ENCODE data around the gene DDAH1. TPM values are rescaled to one million over a fixed set of nuclear protein-coding genes. Genes with fewer than 3 reads are reported as not detected.

DDAH1 gene
- total and polyA plus RNA-seq, 4 donors: 25.8 to 42.7 (median 31.7) TPM

DNA sequence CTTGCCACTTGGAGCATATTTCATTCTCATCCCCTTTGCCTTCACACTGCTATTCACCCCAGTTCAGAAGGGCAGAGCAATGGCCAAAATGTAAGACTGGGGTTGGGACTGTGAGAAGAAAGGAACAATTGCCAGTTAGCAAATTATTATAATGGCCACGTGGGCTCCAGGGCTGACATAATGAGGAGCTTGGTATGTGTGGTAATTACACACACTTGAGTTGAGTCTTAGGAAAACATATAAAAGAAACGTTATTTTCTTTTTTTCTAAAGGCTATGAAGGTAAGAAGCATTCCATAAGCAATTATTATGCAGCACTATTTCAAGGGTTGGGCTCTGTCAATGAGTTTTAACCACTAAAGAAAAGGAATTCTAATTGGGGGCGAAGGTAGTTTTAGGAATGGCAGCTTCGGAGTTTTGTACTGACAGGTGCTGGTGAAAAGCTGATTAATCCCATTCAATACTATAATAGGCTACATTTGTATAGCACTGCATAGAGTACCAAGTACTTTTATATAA is 156.1 kb downstream of the DDAH1 start (continued):
- TF ChIP-seq, protein P1, sequence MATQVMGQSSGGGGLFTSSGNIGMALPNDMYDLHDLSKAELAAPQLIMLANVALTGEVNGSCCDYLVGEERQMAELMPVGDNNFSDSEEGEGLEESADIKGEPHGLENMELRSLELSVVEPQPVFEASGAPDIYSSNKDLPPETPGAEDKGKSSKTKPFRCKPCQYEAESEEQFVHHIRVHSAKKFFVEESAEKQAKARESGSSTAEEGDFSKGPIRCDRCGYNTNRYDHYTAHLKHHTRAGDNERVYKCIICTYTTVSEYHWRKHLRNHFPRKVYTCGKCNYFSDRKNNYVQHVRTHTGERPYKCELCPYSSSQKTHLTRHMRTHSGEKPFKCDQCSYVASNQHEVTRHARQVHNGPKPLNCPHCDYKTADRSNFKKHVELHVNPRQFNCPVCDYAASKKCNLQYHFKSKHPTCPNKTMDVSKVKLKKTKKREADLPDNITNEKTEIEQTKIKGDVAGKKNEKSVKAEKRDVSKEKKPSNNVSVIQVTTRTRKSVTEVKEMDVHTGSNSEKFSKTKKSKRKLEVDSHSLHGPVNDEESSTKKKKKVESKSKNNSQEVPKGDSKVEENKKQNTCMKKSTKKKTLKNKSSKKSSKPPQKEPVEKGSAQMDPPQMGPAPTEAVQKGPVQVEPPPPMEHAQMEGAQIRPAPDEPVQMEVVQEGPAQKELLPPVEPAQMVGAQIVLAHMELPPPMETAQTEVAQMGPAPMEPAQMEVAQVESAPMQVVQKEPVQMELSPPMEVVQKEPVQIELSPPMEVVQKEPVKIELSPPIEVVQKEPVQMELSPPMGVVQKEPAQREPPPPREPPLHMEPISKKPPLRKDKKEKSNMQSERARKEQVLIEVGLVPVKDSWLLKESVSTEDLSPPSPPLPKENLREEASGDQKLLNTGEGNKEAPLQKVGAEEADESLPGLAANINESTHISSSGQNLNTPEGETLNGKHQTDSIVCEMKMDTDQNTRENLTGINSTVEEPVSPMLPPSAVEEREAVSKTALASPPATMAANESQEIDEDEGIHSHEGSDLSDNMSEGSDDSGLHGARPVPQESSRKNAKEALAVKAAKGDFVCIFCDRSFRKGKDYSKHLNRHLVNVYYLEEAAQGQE (IDR thresholded peaks at IDR 0.05): no peak
- TF ChIP-seq HNF4A (conservative IDR thresholded peaks at IDR 0.05): no peak

DNA sequence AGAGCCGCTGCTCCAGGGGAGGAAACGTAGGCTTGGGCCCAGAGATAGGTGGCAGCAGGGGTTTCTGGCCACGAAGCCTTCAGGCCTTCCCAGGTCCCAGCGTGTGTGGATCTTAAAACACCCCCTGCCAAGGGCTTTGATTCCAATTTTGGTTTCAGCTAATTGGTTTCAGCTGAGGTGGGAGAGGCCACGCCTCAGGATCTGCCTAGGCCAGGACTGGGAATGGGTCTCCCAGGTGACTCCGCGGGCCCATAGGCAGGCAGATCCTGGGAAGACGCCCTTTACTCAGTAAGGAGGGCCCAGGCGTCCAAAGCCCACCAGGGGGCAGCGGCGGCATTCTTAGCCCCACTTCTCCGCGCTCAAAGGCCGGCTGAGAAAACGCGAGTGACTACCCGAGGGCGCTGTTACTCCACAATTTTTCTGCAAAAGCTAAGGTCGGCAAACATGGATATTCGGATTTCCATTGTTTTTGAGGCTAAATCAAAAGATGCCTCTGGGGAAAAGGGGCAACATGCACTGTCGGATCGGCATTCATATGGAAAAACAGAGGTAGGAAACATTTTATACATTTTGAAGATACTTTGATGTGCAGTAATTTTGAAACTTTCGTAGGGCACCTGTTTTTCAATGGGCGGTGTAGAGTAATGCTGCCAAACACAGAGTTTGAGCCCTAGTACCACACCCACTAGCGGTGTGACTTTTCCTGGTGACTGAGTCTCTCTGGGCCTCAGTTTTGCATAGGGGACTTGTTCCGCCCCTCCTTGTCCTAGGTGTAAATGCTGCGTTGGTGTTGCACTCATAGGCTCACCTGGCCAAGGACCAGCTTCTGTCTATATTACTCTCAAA is 156.7 kb downstream of the DDAH1 start:
- no peaks in the 10 kb centered on the region for H3K36me3 ChIP-seq (ENCODE audit: control insufficient read depth in 4 of 4, insufficient read depth in 3 of 4, low read depth in 1 of 4, low read length in 3 of 4)
- peak overlapping the region in 1 of 3 donors; percentile 19 for H3K4me3 ChIP-seq (ENCODE audit: low read depth in 1 of 3, low read length in 3 of 3)
- no peaks in the 10 kb centered on the region for H3K9me3 ChIP-seq (ENCODE audit: control insufficient read depth in 4 of 4, low read length in 3 of 4)
- TF ChIP-seq FOXA1 (IDR thresholded peaks at IDR 0.05): peak; percentile 46
- TF ChIP-seq, protein P2, sequence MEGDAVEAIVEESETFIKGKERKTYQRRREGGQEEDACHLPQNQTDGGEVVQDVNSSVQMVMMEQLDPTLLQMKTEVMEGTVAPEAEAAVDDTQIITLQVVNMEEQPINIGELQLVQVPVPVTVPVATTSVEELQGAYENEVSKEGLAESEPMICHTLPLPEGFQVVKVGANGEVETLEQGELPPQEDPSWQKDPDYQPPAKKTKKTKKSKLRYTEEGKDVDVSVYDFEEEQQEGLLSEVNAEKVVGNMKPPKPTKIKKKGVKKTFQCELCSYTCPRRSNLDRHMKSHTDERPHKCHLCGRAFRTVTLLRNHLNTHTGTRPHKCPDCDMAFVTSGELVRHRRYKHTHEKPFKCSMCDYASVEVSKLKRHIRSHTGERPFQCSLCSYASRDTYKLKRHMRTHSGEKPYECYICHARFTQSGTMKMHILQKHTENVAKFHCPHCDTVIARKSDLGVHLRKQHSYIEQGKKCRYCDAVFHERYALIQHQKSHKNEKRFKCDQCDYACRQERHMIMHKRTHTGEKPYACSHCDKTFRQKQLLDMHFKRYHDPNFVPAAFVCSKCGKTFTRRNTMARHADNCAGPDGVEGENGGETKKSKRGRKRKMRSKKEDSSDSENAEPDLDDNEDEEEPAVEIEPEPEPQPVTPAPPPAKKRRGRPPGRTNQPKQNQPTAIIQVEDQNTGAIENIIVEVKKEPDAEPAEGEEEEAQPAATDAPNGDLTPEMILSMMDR (IDR thresholded peaks at IDR 0.05; ENCODE audit: low read depth, low read length, missing input control): peak; percentile 98
- no peak for TF ChIP-seq HNF4G (IDR thresholded peaks at IDR 0.05)
- TF ChIP-seq HNF4A (conservative IDR thresholded peaks at IDR 0.05): peak; percentile 13 to 68
- TF ChIP-seq, protein P3, sequence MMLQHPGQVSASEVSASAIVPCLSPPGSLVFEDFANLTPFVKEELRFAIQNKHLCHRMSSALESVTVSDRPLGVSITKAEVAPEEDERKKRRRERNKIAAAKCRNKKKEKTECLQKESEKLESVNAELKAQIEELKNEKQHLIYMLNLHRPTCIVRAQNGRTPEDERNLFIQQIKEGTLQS (IDR thresholded peaks at IDR 0.05): no peak
- peak; percentile 100 for TF ChIP-seq RAD21 (IDR thresholded peaks at IDR 0.05)
- TF ChIP-seq YY1 (IDR thresholded peaks at IDR 0.05): peak; percentile 22
- TF ChIP-seq RXRA (IDR thresholded peaks at IDR 0.05): peak in 1 of 2 donors; percentile 31
- H3K4me1 ChIP-seq (ENCODE audit: control insufficient read depth in 4 of 4, insufficient read depth in 4 of 4, low read length in 3 of 4): peaks cover 0 to 9% (median 4%) of the 10 kb centered on the region in 4 donors
- no peak overlapping the region for H3K9ac ChIP-seq (ENCODE audit: low read depth in 1 of 2, low read length in 2 of 2)
- no peaks in the 10 kb centered on the region for H3K27me3 ChIP-seq (ENCODE audit: control insufficient read depth in 4 of 4, insufficient read depth in 4 of 4, low read length in 3 of 4)
- DNase-seq (ENCODE audit: low spot score): peak; percentile 80
- 25% methylated on average over 27 of the region's 27 CpGs for WGBS
- no peak overlapping the region for H3K27ac ChIP-seq (ENCODE audit: low read depth in 1 of 2, low read length in 2 of 2)

DNA sequence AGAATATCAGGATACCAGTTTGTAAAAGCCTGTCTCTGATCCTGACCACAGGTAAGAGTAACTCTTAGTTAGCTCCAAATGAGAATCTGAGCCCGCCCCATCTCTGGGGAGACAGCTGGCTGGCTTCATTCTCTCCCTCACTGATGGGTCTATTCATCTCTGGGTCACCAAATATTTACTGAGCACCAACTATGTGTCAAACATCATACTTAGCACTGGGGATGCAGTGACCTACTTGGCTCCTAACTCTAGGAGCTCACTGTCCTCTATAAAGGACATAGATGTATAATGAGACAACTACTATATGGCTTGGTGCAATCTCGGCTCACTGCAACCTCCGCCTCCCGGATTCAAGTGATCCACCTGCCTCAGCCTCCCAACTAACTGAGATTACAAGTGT is 158.7 kb downstream of the DDAH1 start:
- no peak for DNase-seq (ENCODE audit: low spot score)
- Histone ChIP-seq H3K27ac (ENCODE audit: low read depth in 1 of 2, low read length in 2 of 2) (no peak overlapping the region), H3K27me3 (ENCODE audit: control insufficient read depth in 4 of 4, insufficient read depth in 4 of 4, low read length in 3 of 4) (no peaks in the 10 kb centered on the region), H3K9me3 (ENCODE audit: control insufficient read depth in 4 of 4, low read length in 3 of 4) (no peaks in the 10 kb centered on the region), H3K4me1 (ENCODE audit: control insufficient read depth in 4 of 4, insufficient read depth in 4 of 4, low read length in 3 of 4) (peaks cover 0 to 9% (median 4%) of the 10 kb centered on the region in 4 donors), H3K9ac (ENCODE audit: low read depth in 1 of 2, low read length in 2 of 2) (no peak overlapping the region), H3K4me3 (ENCODE audit: low read depth in 1 of 3, low read length in 3 of 3) (no peak overlapping the region), H3K36me3 (ENCODE audit: control insufficient read depth in 4 of 4, insufficient read depth in 3 of 4, low read depth in 1 of 4, low read length in 3 of 4) (no peaks in the 10 kb centered on the region)
- WGBS: 95% methylated on average over 4 of the region's 4 CpGs
- TF ChIP-seq SP1 (IDR thresholded peaks at IDR 0.05) (no peak), RXRA (IDR thresholded peaks at IDR 0.05) (no peak)
